Stimulated activated CD4-positive, alpha-beta T cell treated with anti-CD3 and anti-CD28 coated beads, Interleukin-1b, Interleukin-23, amount 100 ng/mL, for 1 hour (primary cell): ENCODE results near the gene LSAMP.

Experiments used
- DNase-seq, 2 donors: peaks; one replicate each; pipeline ENCODE4 v3.0.0-alpha.2; 2020; ENCODE audit warnings: low read depth in 2 of 2

The LSAMP gene

DNA sequence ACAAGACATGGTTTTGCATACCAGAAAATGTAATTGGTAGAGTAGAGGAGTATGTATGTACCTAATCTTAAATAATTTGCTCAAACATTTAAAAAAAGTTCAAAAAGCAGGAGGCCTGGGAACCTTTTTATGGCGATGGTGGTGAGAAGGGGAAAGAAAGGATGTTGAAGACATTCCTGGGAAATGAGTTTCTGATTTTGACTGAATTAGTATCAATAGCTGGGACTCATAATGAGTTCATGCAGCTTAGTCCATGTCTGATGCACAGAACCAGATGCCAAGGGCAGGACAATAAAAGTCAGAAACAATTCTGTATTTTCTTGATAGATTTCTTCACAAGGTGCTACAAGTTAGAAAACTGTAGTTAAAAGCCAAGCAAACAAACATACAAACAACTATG lies 426.6 kb downstream of the LSAMP start:
- no peak for DNase-seq

GRCh38 chr3:116015931-116016330 lies 429.4 kb downstream of the LSAMP start:
- DNase-seq = no peak

- DNase-seq = no peak
These were observed 438.3 kb downstream of the LSAMP start for GRCh38 chr3:116007000-116007399.

GRCh38 chr3:116005404-116005803 lies 439.9 kb downstream of the LSAMP start:
- DNase-seq = no peak

DNA sequence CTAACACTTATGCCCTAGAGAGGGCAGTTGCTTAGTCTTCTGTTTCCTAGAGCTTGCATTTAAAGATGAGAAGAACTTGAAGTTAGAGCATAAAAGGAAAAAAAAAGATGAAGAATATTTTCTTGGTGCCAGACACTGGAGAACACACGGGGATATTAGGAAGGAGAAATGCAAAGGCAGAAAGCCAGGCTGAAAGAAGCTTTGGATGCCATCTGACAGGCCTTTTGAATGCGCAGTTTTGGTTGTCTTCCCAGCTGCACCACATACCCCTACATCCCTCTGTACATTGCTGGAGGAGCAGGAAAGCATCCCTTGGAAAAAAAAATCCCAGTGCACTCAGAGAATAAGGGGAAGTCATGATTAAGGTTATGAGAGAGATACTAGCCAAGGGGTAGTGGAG lies 443.1 kb downstream of the LSAMP start:
- DNase-seq = no peak

DNA sequence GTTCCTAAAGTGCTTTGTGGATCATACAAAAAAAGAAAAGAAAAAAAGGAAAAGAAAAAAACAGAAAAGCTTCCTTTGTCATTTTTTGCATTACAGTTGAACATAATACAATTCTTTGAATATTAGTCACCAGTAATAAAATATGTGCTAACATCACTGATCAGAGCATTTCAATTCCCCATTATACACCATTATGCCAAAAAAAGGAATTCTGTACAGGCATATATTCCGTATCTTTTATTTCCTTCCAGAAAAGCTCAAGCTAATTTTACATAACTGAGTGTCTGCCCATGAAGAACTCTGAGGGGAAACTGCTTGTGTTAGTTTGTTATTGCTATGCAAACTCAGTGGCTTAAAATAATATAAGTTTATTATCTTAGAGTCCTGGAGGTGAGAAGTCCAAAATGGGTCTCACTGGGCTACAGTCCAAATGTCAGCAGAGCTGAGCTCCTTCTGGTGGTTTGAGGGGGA lies 444.1 kb downstream of the LSAMP start:
- no peak for DNase-seq

- no peak for DNase-seq
These were observed 445.0 kb downstream of the LSAMP start for GRCh38 chr3:116000311-116000710.

DNA sequence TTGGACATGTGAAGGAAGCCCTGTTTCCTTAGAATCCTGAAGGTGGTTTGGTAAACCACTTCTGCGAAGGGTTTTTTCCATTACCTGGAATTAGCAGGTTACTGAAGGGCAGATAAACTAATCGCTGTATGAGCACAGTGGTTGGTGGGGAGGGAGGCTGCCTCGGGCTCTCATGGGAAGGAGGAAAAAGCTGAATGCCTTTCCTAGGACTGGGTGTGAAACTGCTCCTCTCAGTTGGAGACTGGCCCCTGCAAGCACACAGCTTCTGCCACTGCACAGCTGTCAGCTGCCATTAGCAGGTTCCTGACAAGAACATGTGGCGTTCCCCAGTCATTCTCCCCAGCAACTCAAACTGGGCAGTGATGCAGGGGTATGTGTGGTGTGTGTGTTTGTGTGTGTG lies 445.7 kb downstream of the LSAMP start:
- DNase-seq = no peak

- no peak for DNase-seq
These were observed 446.2 kb downstream of the LSAMP start for GRCh38 chr3:115999001-115999585.

DNA sequence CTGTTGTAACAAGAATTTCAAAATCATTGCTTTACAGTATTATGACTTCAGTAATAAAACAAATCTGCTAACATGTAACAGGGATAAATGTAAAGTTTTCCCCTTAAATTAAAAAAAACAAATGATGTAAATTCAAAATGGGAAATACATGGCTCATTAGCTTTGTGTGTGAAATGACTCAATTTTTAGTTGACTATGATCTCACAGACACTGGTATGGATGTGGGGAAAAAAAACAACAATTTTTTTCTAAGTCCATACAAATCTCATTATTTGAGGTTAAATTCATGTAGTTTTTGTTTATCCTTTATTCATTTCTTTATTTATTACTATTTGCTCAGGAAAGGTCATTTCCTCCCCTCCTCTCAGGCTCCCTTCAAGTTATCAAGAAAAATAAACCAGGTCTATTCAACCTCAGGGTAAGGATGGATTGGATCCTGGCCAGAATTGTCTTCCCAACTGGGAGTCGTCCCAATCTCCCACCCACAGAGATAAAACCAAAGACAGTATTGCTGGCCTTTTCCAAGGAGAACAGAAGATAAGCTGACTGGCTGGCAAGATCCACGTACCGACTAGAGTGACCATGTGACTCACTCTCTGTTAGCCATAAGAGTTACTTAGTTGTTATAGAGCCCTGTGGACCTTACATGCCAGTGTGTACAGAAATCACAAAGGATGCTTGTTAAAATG lies 448.7 kb downstream of the LSAMP start:
- DNase-seq = no peak

- no peak for DNase-seq
These were observed 454.6 kb downstream of the LSAMP start for GRCh38 chr3:115990669-115991068.

DNA sequence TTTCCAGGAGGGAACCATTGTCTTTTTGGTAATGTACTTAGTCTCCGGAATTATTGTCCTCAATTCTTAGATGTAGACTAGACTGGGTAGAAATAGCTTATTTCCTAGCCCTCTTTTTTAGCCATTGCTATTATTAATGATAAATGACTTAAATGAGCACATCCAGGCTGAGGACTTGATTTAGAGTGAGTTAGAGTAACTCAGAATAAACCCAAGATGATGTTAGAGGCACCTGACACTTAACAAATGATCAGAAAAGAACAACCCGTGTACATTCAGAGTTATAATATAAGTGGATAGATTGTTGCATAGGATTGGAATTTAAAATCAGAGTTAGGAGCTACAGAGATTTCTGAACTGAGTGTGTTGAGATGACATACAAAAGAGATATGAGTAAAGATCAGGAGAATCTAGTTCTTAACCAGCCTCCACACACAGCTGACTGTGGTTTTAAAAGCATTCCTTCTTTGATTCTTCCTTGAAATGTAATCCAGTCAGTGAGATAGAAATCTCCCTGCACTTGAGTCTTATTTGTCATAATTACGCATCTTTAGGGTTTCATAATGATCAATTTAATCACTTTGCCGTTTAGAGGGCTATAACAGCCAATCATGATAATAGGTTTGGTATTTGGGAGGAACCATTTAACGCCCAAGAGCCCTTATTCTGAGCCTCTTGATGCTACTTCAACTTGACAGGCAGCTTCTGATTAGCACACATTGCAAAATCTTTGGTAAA lies 455.4 kb downstream of the LSAMP start:
- DNase-seq = no peak

- no peak for DNase-seq
These were observed 458.6 kb downstream of the LSAMP start for GRCh38 chr3:115986555-115987207.

DNA sequence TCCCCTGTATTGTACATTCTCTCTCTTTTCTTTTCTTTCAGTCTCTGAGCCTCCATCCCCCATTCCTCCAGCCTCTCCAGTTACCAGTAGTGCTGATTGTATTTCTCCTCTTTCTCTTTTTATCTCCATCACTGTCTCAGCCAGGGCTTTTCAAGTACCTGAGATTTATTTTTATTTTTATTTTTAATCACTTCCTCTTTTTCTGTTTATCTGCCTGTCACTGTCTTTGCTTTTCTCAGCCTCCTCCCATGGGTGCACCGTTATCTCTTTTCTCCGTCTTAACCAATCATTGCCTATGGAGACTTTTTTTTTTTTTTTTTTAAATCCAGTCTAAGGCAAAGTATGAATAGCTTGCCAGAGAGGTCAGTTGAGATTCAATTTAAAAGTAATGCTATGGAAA lies 462.7 kb downstream of the LSAMP start:
- no peak for DNase-seq

GRCh38 chr3:115982108-115982507 lies 463.2 kb downstream of the LSAMP start:
- DNase-seq = no peak

DNA sequence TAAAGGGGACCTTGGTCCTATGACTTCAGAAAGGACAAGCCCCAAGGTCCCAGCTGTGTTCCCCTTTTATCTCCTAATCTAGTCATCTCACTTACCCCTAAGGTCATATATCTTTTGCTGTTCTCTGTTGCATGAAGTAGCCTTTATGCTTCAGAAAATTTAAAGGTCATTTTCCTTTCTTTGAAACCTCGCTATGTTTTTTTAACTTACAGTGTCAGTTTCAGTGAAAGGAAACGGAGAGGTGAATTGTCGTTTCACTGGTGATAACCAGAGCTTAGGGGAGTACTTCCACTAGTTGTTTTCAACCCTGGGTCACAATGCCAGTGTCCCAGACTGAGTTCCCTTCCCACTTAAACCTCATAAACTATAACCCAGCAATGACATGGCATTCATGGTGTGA lies 464.6 kb downstream of the LSAMP start:
- DNase-seq = no peak

- no peak for DNase-seq
These were observed 467.4 kb downstream of the LSAMP start for GRCh38 chr3:115977866-115978265.

DNA sequence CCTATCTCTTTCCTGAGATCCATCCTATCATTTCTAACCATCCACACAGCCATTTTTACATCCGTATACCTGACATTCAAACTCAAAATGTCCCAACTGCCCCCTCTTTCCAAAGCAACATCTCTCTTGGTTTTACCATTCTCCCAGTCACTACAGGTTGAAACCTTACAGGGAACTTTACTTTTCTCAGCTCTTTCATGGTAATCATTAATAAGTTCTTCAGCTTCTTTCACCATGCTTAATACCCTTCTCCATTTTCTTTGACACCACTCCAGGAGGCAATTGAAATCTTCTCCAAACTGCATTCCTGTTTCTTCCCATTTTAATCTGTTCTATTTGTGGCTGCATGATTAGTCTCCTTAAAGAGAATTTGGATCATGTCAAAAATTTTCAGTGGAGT lies 469.5 kb downstream of the LSAMP start:
- DNase-seq = no peak

GRCh38 chr3:115975353-115975752 lies 469.9 kb downstream of the LSAMP start:
- DNase-seq = no peak

DNA sequence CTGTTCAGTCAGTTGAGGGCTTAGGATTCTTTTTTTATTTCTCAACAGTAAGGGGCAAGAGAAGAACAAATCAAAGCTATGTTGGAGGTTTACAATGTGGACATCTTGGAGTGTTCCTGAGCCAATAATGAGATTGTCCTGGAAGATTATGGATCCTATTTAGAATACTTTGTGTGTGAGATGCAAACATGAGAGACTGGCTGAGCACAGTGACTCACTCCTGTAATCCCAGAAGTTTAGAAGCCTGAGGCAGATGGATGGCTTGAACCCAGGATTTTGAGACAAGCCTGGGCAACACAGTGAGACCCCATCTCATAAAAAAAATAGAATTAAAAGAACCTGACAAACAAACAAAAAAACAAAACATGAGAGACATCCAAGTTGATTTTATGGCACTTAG lies 470.3 kb downstream of the LSAMP start:
- no peak for DNase-seq

DNA sequence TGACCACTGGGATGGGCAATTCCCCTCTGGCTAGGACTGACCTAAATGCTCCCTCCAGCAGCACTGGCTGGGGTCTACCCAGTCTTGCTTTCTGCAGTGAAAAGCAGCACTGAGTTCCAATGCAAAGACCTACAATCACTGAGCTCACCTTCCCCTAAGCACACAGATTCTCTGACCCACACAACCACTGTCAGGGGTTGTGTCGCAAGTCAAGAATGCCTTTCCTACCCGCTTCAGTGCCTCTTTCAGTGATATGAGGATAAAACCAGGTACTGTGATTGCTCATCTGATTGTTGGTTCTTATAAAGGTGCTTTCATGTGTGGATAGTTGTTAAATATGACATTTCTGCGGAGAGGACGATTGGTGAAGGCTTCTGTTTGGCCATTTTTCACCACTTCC lies 476.4 kb downstream of the LSAMP start:
- DNase-seq = no peak

DNA sequence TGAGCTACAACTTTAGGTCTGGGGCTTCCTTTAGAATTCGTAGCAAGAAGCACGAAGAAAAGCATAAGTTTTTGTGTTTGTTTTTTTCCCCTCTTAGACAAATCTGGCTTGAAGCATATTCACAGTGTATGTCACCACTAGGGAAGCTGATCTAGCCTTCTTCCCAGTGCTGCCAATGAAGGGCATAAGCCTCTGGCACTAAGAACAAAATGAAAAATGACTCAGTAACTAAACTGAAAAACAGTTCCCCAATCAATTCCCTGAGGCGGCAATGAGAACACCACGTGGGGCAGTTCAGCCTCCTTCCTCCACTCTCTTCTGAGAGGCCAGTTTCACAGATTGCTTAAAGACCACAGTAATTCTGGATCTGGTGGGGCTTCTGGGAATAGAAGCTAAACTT lies 483.9 kb downstream of the LSAMP start:
- no peak for DNase-seq

DNA sequence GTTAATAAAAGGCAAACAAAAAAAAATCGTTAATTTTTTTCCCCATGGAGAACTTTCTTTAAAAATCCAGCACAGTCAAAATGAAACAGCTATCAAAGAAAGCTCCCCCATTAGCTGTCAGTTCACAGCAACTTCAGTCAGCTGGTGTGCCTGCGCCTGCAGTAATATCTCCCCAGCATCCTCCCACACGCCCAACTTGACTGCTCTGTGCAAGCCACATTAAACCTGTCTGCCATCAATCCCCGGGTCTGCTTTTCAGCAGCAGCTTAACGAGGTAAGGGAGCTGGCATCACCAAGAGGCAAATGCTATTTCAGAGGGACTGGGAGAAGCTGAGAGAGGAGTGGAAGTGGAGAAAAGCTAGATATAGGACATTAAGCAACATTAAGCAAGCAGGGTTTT lies 484.5 kb downstream of the LSAMP start:
- DNase-seq = no peak
